ENCODE data around the gene OR2AJ1.

The OR2AJ1 gene

GRCh38 chr1:247924868-247925267, at the start of gene OR2AJ1:
Gene OR2AJ1 (plus strand): TSS chr1:247924889. CDS start chr1:247933769, 8,880 bp downstream.
- DNase-seq: no peak

GRCh38 chr1:247883346-247883745, 41.3 kb upstream of the OR2AJ1 start:
- no peak for DNase-seq

- no peak for DNase-seq
These were observed 39.8 kb upstream of the OR2AJ1 start for GRCh38 chr1:247884797-247885413.

GRCh38 chr1:247895163-247895637, 29.5 kb upstream of the OR2AJ1 start, which contains the start of gene OR2W3:
Gene OR2W3 (plus strand): TSS chr1:247895587. CDS start chr1:247895587, 0 bp downstream.
- no peak for DNase-seq

- no peak for DNase-seq
These were observed 28.7 kb upstream of the OR2AJ1 start for GRCh38 chr1:247895976-247896375.

GRCh38 chr1:247904122-247904521, 20.6 kb upstream of the OR2AJ1 start:
- DNase-seq: no peak

GRCh38 chr1:247905181-247905580, 19.5 kb upstream of the OR2AJ1 start:
- DNase-seq: no peak

GRCh38 chr1:247905910-247906503, 18.7 kb upstream of the OR2AJ1 start:
- no peak for DNase-seq

GRCh38 chr1:247906504-247907047, 18.1 kb upstream of the OR2AJ1 start:
- no peak for DNase-seq

GRCh38 chr1:247908766-247909165, 15.9 kb upstream of the OR2AJ1 start:
- DNase-seq: no peak

GRCh38 chr1:247913786-247914185, 10.9 kb upstream of the OR2AJ1 start:
- no peak for DNase-seq

- DNase-seq: no peak
These were observed 9.6 kb upstream of the OR2AJ1 start for GRCh38 chr1:247914941-247915662.

GRCh38 chr1:247919952-247920351, 4.7 kb upstream of the OR2AJ1 start, which contains the start of gene OR2T8:
Gene OR2T8 (plus strand): TSS chr1:247920252. CDS start chr1:247921018, 766 bp downstream.
- no peak for DNase-seq

GRCh38 chr1:247923941-247924340, 748 bp upstream of the OR2AJ1 start:
- DNase-seq: no peak

- DNase-seq: no peak
These were observed 9.3 kb downstream of the OR2AJ1 start for GRCh38 chr1:247933989-247934388.

GRCh38 chr1:247935781-247936180, 11.1 kb downstream of the OR2AJ1 start:
- no peak for DNase-seq

GRCh38 chr1:247936415-247936814, 11.7 kb downstream of the OR2AJ1 start:
- DNase-seq: no peak

GRCh38 chr1:247936965-247937734, 12.5 kb downstream of the OR2AJ1 start:
- DNase-seq: peak; percentile 1

- no peak for DNase-seq
These were observed 17.9 kb downstream of the OR2AJ1 start for GRCh38 chr1:247942624-247943023.

- DNase-seq: no peak
These were observed 23.9 kb downstream of the OR2AJ1 start, which contains the start of gene OR2L8 for GRCh38 chr1:247948558-247948957. Gene OR2L8 (plus strand): TSS chr1:247948858. CDS start chr1:247948858, 0 bp downstream.

GRCh38 chr1:247953408-247953807, 28.7 kb downstream of the OR2AJ1 start:
- DNase-seq: no peak

- no peak for DNase-seq
These were observed 37.1 kb downstream of the OR2AJ1 start for GRCh38 chr1:247961791-247962190.
